SU-DHL-6 (cell line): ENCODE data around the gene BCDIN3D.

Experiments used
- CTCF ChIP-seq: fragments of 200-600 bp; sonication (generic); IDR thresholded peaks from one replicate; pipeline ENCODE4 v1.5.1; 2017; ENCODE audit warnings: antibody characterized with exemption, mild to moderate bottlenecking, low read length, moderate library complexity; ENCODE audit not compliant: insufficient read depth, poor library complexity, severe bottlenecking
- EZH2phosphoT487 ChIP-seq: fragments of 200-600 bp; sonication (generic), shearing (Covaris generic); conservative IDR thresholded peaks from 2 replicates; pipeline ENCODE4 v1.6.1; 2018; ENCODE audit warnings: mild to moderate bottlenecking, antibody characterized with exemption, low read length, moderate library complexity, mixed read lengths

- no peak for TF ChIP-seq CTCF
- TF ChIP-seq EZH2phosphoT487: no peak
These were observed 21.8 kb upstream of the BCDIN3D start for GRCh38 chr12:49864798-49865090.
